Measurements from ENCODE around the gene CNMD. TPM values are rescaled to one million over a fixed set of nuclear protein-coding genes. Genes with fewer than 3 reads are reported as not detected.

The CNMD gene
- total and polyA plus RNA-seq, 2 of the 8 experiments (the other 6 are each of a cell fraction or from before 2014, with no cell fraction given), result 87.4 to 113 TPM

- TF ChIP-seq KDM1A (IDR thresholded peaks at IDR 0.05; ENCODE audit: borderline replicate concordance, low read length), result no peak
- TF ChIP-seq SP1 (IDR thresholded peaks at IDR 0.05; ENCODE audit: low read depth, low read length), result no peak
- no peak for TF ChIP-seq TEAD4 (IDR thresholded peaks at IDR 0.05; ENCODE audit: low read depth, low read length)
- TF ChIP-seq RNF2 (IDR thresholded peaks at IDR 0.05; ENCODE audit: borderline replicate concordance, low read depth, low read length, missing control alignments, poor library complexity, severe bottlenecking), result no peak
- no peak for TF ChIP-seq TAF7 (optimal IDR thresholded peaks at IDR 0.05; ENCODE audit: borderline replicate concordance, low read depth, low read length)
- TF ChIP-seq SP4 (IDR thresholded peaks at IDR 0.05; ENCODE audit: low read length), result no peak
- no peak for TF ChIP-seq CHD1 (IDR thresholded peaks at IDR 0.05; ENCODE audit: low read depth, low read length)
Measured at GRCh38 chr13:52673465-52673864, 66.2 kb downstream of the CNMD start (continued).

All from H1 (cell line).